PFSK-1 (cell line): ENCODE data around the gene TRIP10.

Experiments used
- POLR2AphosphoS5 ChIP-seq: IDR thresholded peaks from 2 replicates; pipeline ENCODE4 v1.6.1; 2012; ENCODE audit warnings: low read depth, mild to moderate bottlenecking, control low read depth, low read length, moderate library complexity
- TAF1 ChIP-seq: IDR thresholded peaks from 2 replicates; pipeline ENCODE4 v1.6.1; 2012; ENCODE audit warnings: low read length, control low read depth, borderline replicate concordance; ENCODE audit not compliant: insufficient read depth
- TF ChIP-seq, protein P1 (sequence below), 2 experiments: IDR thresholded peaks; 2 replicates each; pipeline versions ENCODE4 v1.6.1 to v1.8.0; 2011 to 2012; ENCODE audit warnings: low read depth in 2 of 2, low read length in 2 of 2, control low read depth in 1 of 2, inconsistent platforms in 1 of 2, mild to moderate bottlenecking in 1 of 2, moderate library complexity in 1 of 2; ENCODE audit not compliant: insufficient read depth in 1 of 2

DNA sequence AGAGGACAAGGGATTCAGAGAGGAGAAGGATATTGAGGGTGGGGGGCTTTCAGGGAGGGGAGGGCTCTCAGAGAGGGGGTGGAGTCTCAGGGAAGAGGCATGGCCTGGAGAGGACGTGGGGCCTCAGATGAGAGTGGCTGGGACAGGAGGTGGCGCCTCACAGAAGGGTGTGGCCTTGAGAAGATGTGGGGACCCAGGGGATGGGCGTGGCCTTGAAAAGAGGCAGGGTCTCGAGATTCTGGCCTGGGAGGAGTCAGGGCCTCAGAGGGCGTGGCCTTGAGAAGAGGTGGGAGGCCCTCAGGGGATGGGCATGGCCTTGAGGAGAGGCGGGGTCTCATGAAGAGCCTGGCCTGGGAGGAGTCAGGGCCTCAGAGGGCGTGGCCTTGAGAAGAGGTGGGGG, 45.8 kb upstream of the TRIP10 start:
- TF ChIP-seq POLR2AphosphoS5: no peak
- TF ChIP-seq, protein P1, sequence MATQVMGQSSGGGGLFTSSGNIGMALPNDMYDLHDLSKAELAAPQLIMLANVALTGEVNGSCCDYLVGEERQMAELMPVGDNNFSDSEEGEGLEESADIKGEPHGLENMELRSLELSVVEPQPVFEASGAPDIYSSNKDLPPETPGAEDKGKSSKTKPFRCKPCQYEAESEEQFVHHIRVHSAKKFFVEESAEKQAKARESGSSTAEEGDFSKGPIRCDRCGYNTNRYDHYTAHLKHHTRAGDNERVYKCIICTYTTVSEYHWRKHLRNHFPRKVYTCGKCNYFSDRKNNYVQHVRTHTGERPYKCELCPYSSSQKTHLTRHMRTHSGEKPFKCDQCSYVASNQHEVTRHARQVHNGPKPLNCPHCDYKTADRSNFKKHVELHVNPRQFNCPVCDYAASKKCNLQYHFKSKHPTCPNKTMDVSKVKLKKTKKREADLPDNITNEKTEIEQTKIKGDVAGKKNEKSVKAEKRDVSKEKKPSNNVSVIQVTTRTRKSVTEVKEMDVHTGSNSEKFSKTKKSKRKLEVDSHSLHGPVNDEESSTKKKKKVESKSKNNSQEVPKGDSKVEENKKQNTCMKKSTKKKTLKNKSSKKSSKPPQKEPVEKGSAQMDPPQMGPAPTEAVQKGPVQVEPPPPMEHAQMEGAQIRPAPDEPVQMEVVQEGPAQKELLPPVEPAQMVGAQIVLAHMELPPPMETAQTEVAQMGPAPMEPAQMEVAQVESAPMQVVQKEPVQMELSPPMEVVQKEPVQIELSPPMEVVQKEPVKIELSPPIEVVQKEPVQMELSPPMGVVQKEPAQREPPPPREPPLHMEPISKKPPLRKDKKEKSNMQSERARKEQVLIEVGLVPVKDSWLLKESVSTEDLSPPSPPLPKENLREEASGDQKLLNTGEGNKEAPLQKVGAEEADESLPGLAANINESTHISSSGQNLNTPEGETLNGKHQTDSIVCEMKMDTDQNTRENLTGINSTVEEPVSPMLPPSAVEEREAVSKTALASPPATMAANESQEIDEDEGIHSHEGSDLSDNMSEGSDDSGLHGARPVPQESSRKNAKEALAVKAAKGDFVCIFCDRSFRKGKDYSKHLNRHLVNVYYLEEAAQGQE (IDR thresholded peaks at IDR 0.05; ENCODE audit: insufficient read depth in 1 of 2, low read depth in 2 of 2, low read length in 2 of 2): no peak
- TF ChIP-seq TAF1: no peak
